PC-9 (cell line): ENCODE results near the gene S100A16. TPM values are rescaled to one million over a fixed set of nuclear protein-coding genes. Genes with fewer than 3 reads are reported as not detected.
"Not testable (repeated sequence)": the region's sequence is repeated elsewhere in the genome, so short reads cannot be mapped to it uniquely, and the experiment has no call there.

Source experiments
- BruUV-seq: library from RNA; stranded (reverse); fragments of 400-500 nt; replicated peaks from 2 replicates; lab custom pipeline; 2021; lab: Mats Ljungman, UMichigan
- CTCF ChIA-PET: fragments of 300-600 bp; sonication (Branson Sonifier 250); formaldehyde crosslinking; loops from one replicate; lab custom pipeline; 2022; ENCODE audit warnings: antibody characterized with exemption; lab: Charles Lee
- POLR2A ChIA-PET: fragments of 300-600 bp; sonication (Branson Sonifier 250); formaldehyde crosslinking; loops from one replicate; lab custom pipeline; 2022; ENCODE audit warnings: antibody characterized with exemption; ENCODE audit not compliant: unreplicated experiment; lab: Charles Lee
- DNase-seq, 2 experiments: peaks; one replicate each; pipeline versions ENCODE4 v3.0.0 to v3.0.0-alpha.2; 2015 to 2022; ENCODE audit warnings: mixed read lengths in 1 of 2
- H2AFZ ChIP-seq: fragments of 200-600 bp; sonication (generic); 2 replicates; pipeline ENCODE4 v1.8.1; 2017; ENCODE audit warnings: antibody characterized with exemption
- H3F3A ChIP-seq: fragments of 200-600 bp; sonication (generic); 2 replicates; pipeline ENCODE4 v1.8.1; 2017; ENCODE audit warnings: antibody characterized with exemption, mild to moderate bottlenecking, low read depth; ENCODE audit not compliant: insufficient read depth
- H3K27ac ChIP-seq: fragments of 200-600 bp; sonication (generic); 2 replicates; pipeline ENCODE4 v1.6.1; 2016; ENCODE audit warnings: mixed run types
- H3K27me3 ChIP-seq: fragments of 200-600 bp; sonication (generic); 2 replicates; pipeline ENCODE4 v1.6.1; 2016; ENCODE audit warnings: low read depth, mixed run types; ENCODE audit not compliant: insufficient read depth
- H3K36me3 ChIP-seq: fragments of 200-600 bp; sonication (generic); 2 replicates; pipeline ENCODE4 v1.6.1; 2016; ENCODE audit warnings: low read depth, mixed run types
- H3K4me1 ChIP-seq: fragments of 200-600 bp; sonication (generic); replicated peaks from 2 replicates; pipeline ENCODE4 v1.6.1; 2016; ENCODE audit warnings: mixed run types; ENCODE audit not compliant: insufficient read depth
- H3K4me2 ChIP-seq: fragments of 200-600 bp; sonication (generic); 2 replicates; pipeline ENCODE4 v1.6.1; 2017; ENCODE audit warnings: mixed run types
- H3K4me3 ChIP-seq: fragments of 200-600 bp; sonication (generic); 2 replicates; pipeline ENCODE4 v1.6.1; 2016; ENCODE audit warnings: mixed run types
- H3K79me2 ChIP-seq: fragments of 200-600 bp; sonication (generic); 2 replicates; pipeline ENCODE4 v1.6.1; 2017; ENCODE audit warnings: low read depth, mixed run types
- H3K9me2 ChIP-seq: fragments of 200-600 bp; sonication (generic); 2 replicates; pipeline ENCODE4 v1.8.1; 2017; ENCODE audit warnings: mild to moderate bottlenecking; ENCODE audit not compliant: insufficient read depth
- H3K9me3 ChIP-seq: fragments of 200-600 bp; sonication (generic); 2 replicates; pipeline ENCODE4 v1.8.1; 2016; ENCODE audit warnings: low read depth; ENCODE audit not compliant: insufficient read depth
- H4K20me1 ChIP-seq: fragments of 200-600 bp; sonication (generic); 2 replicates; pipeline ENCODE4 v1.8.1; 2017; ENCODE audit not compliant: insufficient read depth
- CTCF ChIP-seq: fragments of 200-600 bp; sonication (generic); conservative IDR thresholded peaks from 2 replicates; pipeline ENCODE4 v1.6.1; 2017; ENCODE audit warnings: mixed run types, antibody characterized with exemption, mild to moderate bottlenecking, moderate library complexity
- EZH2 ChIP-seq: fragments of 200-600 bp; sonication (generic); IDR thresholded peaks from 2 replicates; pipeline ENCODE4 v1.8.0; 2017; ENCODE audit warnings: antibody characterized with exemption, low read depth
- intact Hi-C: fragments of 100-400 bp; cut with micrococcal nuclease; formaldehyde crosslinking; loops from one replicate; pipeline ENCODE4 v1.10.0; 2022; ENCODE audit not compliant: unreplicated experiment
- total RNA-seq: library from RNA; stranded (reverse); gene quantifications from 2 replicates; pipeline ENCODE4 v1.2.3, GENCODE V29; 2021

The S100A16 gene
- total RNA-seq, 1 experiment from 2014 or later: 276 TPM

- CTCF ChIA-PET: no interaction called here
- Histone ChIP-seq H4K20me1 (peaks cover 32% of the 10 kb centered on the region), H3K4me1 (no peaks in the 10 kb centered on the region), H3K4me2 (no peak overlapping the region), H3K36me3 (peaks cover 80% of the 10 kb centered on the region), H3K4me3 (no peak overlapping the region), H3K9me3 (no peaks in the 10 kb centered on the region), H3F3A (peaks cover 73% of the 10 kb centered on the region), H3K27ac (no peak overlapping the region), H3K27me3 (no peaks in the 10 kb centered on the region), H3K9me2 (no peaks in the 10 kb centered on the region), H2AFZ (no peak overlapping the region), H3K79me2 (peaks cover 43% of the 10 kb centered on the region)
- TF ChIP-seq CTCF: no peak
- no peak for TF ChIP-seq EZH2
- intact Hi-C loops: no loop called here
- POLR2A ChIA-PET: interaction anchor here (0.5 to 0.7 kb wide), 2 partner anchors 16 to 629 kb away, joined by 3 read pairs; partner anchors contain the start of gene S100A13
- BruUV-seq: no TSS peak
- no peak for DNase-seq
Observed at GRCh38 chr1:153643100-153643499, 30.2 kb upstream of the S100A16 start.

GRCh38 chr1:153642161-153642560, 29.2 kb upstream of the S100A16 start:
- H3K79me2 ChIP-seq: peaks cover 52% of the 10 kb centered on the region
- no peak for DNase-seq
- no peak overlapping the region for H2AFZ ChIP-seq
- H3K27me3 ChIP-seq: no peaks in the 10 kb centered on the region
- CTCF ChIA-PET: no interaction called here
- no peak overlapping the region for H3K4me2 ChIP-seq
- peaks cover 88% of the 10 kb centered on the region for H3K36me3 ChIP-seq
- no peaks in the 10 kb centered on the region for H3K9me2 ChIP-seq
- BruUV-seq: no TSS peak
- H3K4me1 ChIP-seq: no peaks in the 10 kb centered on the region
- H3K27ac ChIP-seq: no peak overlapping the region
- H3F3A ChIP-seq: peaks cover 70% of the 10 kb centered on the region
- H3K4me3 ChIP-seq: no peak overlapping the region
- POLR2A ChIA-PET: no interaction called here
- H4K20me1 ChIP-seq: peaks cover 32% of the 10 kb centered on the region
- no peaks in the 10 kb centered on the region for H3K9me3 ChIP-seq
- no peak for TF ChIP-seq EZH2
- no peak for TF ChIP-seq CTCF
- intact Hi-C loops: no loop called here

- Histone ChIP-seq H3K9me3 (no peaks in the 10 kb centered on the region), H3K4me3 (no peak overlapping the region), H3K27ac (no peak overlapping the region), H3K27me3 (no peaks in the 10 kb centered on the region), H2AFZ (no peak overlapping the region), H3K36me3 (peaks cover 95% of the 10 kb centered on the region), H3K9me2 (no peaks in the 10 kb centered on the region), H3K79me2 (peaks cover 65% of the 10 kb centered on the region), H3K4me1 (peaks cover 7% of the 10 kb centered on the region; the same call in 1 of the 2 replicates), H3F3A (peaks cover 66% of the 10 kb centered on the region), H4K20me1 (peaks cover 40% of the 10 kb centered on the region), H3K4me2 (no peak overlapping the region)
- CTCF ChIA-PET: no interaction called here
- no peak for TF ChIP-seq CTCF
- no peak for TF ChIP-seq EZH2
- BruUV-seq: no TSS peak
- no peak for DNase-seq
- POLR2A ChIA-PET: interaction anchor here (0.6 kb wide), 2 partner anchors 30 to 60 kb away, joined by 3 to 5 read pairs; no protein-coding TSS in a partner anchor
- intact Hi-C loops: no loop called here
Observed at GRCh38 chr1:153640861-153641260, 27.9 kb upstream of the S100A16 start.

- BruUV-seq, H2AFZ ChIP-seq, H3K4me3 ChIP-seq, CTCF ChIA-PET, H3K9me3 ChIP-seq, intact Hi-C loops, DNase-seq, H3K27ac ChIP-seq, H3K4me2 ChIP-seq, H3K9me2 ChIP-seq, H3K27me3 ChIP-seq: not testable (repeated sequence)
- Histone ChIP-seq H3K79me2 (peaks cover 72% of the 10 kb centered on the region), H3F3A (peaks cover 59% of the 10 kb centered on the region), H3K4me1 (peaks cover 13% of the 10 kb centered on the region; the same call in 1 of the 2 replicates), H4K20me1 (peaks cover 43% of the 10 kb centered on the region), H3K36me3 (peaks cover 89% of the 10 kb centered on the region)
- POLR2A ChIA-PET: interaction anchor here (0.6 kb wide), 1 partner anchor 24 kb away, joined by 3 read pairs; no protein-coding TSS in a partner anchor
Observed at GRCh38 chr1:153640213-153640612, 27.3 kb upstream of the S100A16 start.
